ENCODE results near the gene FAM3D.

The FAM3D gene

GRCh38 chr3:58691997-58692396, 25.4 kb upstream of the FAM3D start:
- H3K27ac ChIP-seq (ENCODE audit: low read depth, low read length) = no peak overlapping the region
- H3K79me2 ChIP-seq (ENCODE audit: control insufficient read depth, low read length) = no peaks in the 10 kb centered on the region
- H3K4me3 ChIP-seq (ENCODE audit: low read length) = no peak overlapping the region
- H4K20me1 ChIP-seq (ENCODE audit: control insufficient read depth, insufficient read depth, low read depth, low read length) = no peaks in the 10 kb centered on the region
- no peaks in the 10 kb centered on the region for H3K9me2 ChIP-seq (replicated peaks; ENCODE audit: control insufficient read depth, low read length)
- TF ChIP-seq, protein P1, sequence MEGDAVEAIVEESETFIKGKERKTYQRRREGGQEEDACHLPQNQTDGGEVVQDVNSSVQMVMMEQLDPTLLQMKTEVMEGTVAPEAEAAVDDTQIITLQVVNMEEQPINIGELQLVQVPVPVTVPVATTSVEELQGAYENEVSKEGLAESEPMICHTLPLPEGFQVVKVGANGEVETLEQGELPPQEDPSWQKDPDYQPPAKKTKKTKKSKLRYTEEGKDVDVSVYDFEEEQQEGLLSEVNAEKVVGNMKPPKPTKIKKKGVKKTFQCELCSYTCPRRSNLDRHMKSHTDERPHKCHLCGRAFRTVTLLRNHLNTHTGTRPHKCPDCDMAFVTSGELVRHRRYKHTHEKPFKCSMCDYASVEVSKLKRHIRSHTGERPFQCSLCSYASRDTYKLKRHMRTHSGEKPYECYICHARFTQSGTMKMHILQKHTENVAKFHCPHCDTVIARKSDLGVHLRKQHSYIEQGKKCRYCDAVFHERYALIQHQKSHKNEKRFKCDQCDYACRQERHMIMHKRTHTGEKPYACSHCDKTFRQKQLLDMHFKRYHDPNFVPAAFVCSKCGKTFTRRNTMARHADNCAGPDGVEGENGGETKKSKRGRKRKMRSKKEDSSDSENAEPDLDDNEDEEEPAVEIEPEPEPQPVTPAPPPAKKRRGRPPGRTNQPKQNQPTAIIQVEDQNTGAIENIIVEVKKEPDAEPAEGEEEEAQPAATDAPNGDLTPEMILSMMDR (IDR thresholded peaks at IDR 0.05; ENCODE audit: low read depth, low read length, poor library complexity, severe bottlenecking) = no peak
- no peak for TF ChIP-seq EZH2phosphoT487 (IDR thresholded peaks at IDR 0.05; ENCODE audit: borderline replicate concordance, low read length)
- peaks cover 24% of the 10 kb centered on the region for H3K9me3 ChIP-seq (ENCODE audit: control insufficient read depth, insufficient read depth, low read length)
- H3F3A ChIP-seq (ENCODE audit: control insufficient read depth, insufficient read depth) = no peaks in the 10 kb centered on the region
- H3K4me1 ChIP-seq (ENCODE audit: control insufficient read depth, low read length) = no peaks in the 10 kb centered on the region
- H3K36me3 ChIP-seq (ENCODE audit: control insufficient read depth, low read length) = no peaks in the 10 kb centered on the region
- no peak overlapping the region for H3K4me2 ChIP-seq (ENCODE audit: low read length)
- H3K27me3 ChIP-seq (ENCODE audit: control insufficient read depth, low read length) = no peaks in the 10 kb centered on the region

DNA sequence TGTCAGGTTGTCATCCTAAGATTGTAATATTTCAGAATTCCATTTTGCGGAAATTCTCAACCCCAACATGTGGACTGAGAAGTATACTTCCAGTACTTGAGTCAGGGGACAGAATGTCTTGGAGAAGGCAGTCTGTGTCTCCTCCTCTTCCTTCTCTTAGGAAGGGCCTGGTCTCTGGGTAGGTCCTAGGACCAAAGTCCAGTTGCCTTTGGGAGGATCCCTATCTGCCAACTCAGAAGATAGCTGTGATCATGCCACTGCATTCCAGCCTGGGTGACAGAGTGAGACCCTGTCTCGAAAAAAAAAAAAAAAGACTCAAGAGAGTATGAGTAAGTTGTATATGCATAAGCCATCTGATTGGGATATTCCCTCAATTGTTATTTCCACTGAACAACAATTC, 23.9 kb upstream of the FAM3D start:
- Histone ChIP-seq H3K9me3 (ENCODE audit: control insufficient read depth, insufficient read depth, low read length) (peaks cover 24% of the 10 kb centered on the region), H3K27ac (ENCODE audit: low read depth, low read length) (no peak overlapping the region), H3K9me2 (replicated peaks; ENCODE audit: control insufficient read depth, low read length) (no peaks in the 10 kb centered on the region), H3K4me1 (ENCODE audit: control insufficient read depth, low read length) (no peaks in the 10 kb centered on the region), H3K27me3 (ENCODE audit: control insufficient read depth, low read length) (no peaks in the 10 kb centered on the region), H3F3A (ENCODE audit: control insufficient read depth, insufficient read depth) (no peaks in the 10 kb centered on the region), H3K4me2 (ENCODE audit: low read length) (no peak overlapping the region), H3K4me3 (ENCODE audit: low read length) (no peak overlapping the region), H3K79me2 (ENCODE audit: control insufficient read depth, low read length) (no peaks in the 10 kb centered on the region), H3K36me3 (ENCODE audit: control insufficient read depth, low read length) (no peaks in the 10 kb centered on the region), H4K20me1 (ENCODE audit: control insufficient read depth, insufficient read depth, low read depth, low read length) (no peaks in the 10 kb centered on the region)
- TF ChIP-seq, protein P1 (IDR thresholded peaks at IDR 0.05; ENCODE audit: low read depth, low read length, poor library complexity, severe bottlenecking) = no peak
- no peak for TF ChIP-seq EZH2phosphoT487 (IDR thresholded peaks at IDR 0.05; ENCODE audit: borderline replicate concordance, low read length)

- H3K9me2 ChIP-seq (replicated peaks; ENCODE audit: control insufficient read depth, low read length) = no peaks in the 10 kb centered on the region
- no peaks in the 10 kb centered on the region for H3K79me2 ChIP-seq (ENCODE audit: control insufficient read depth, low read length)
- H3K27me3 ChIP-seq (ENCODE audit: control insufficient read depth, low read length) = no peaks in the 10 kb centered on the region
- H3K9me3 ChIP-seq (ENCODE audit: control insufficient read depth, insufficient read depth, low read length) = peaks cover 21% of the 10 kb centered on the region
- H3K27ac ChIP-seq (ENCODE audit: low read depth, low read length) = no peak overlapping the region
- no peak overlapping the region for H3K4me3 ChIP-seq (ENCODE audit: low read length)
- H4K20me1 ChIP-seq (ENCODE audit: control insufficient read depth, insufficient read depth, low read depth, low read length) = no peaks in the 10 kb centered on the region
- TF ChIP-seq EZH2phosphoT487 (IDR thresholded peaks at IDR 0.05; ENCODE audit: borderline replicate concordance, low read length) = no peak
- TF ChIP-seq, protein P1 (IDR thresholded peaks at IDR 0.05; ENCODE audit: low read depth, low read length, poor library complexity, severe bottlenecking) = no peak
- no peaks in the 10 kb centered on the region for H3F3A ChIP-seq (ENCODE audit: control insufficient read depth, insufficient read depth)
- H3K36me3 ChIP-seq (ENCODE audit: control insufficient read depth, low read length) = no peaks in the 10 kb centered on the region
- H3K4me2 ChIP-seq (ENCODE audit: low read length) = no peak overlapping the region
- no peaks in the 10 kb centered on the region for H3K4me1 ChIP-seq (ENCODE audit: control insufficient read depth, low read length)
These were observed 22.0 kb upstream of the FAM3D start for GRCh38 chr3:58688574-58688973.

DNA sequence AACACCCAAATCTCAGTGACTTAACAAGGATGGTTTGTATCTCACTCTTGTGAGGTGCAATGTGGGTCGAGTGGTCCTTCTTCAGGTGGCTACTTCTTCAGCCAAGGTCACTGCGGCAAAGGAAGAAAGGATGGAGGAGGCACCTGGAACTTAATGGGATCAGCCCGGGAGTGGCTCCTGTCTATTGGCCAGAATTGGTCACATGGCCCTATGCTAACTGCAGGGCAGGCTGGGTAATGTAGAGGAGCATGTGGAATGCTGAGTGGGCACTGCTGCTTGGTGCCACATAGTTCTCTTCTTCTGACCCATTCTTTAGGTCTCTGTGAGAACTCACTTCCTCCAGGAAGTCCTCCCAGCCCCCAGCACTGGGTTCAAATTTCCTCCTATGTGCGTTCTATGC, 20.3 kb upstream of the FAM3D start:
- H3K36me3 ChIP-seq (ENCODE audit: control insufficient read depth, low read length) = no peaks in the 10 kb centered on the region
- no peaks in the 10 kb centered on the region for H3K27me3 ChIP-seq (ENCODE audit: control insufficient read depth, low read length)
- H4K20me1 ChIP-seq (ENCODE audit: control insufficient read depth, insufficient read depth, low read depth, low read length) = no peaks in the 10 kb centered on the region
- peaks cover 15% of the 10 kb centered on the region for H3K9me3 ChIP-seq (ENCODE audit: control insufficient read depth, insufficient read depth, low read length)
- no peaks in the 10 kb centered on the region for H3K4me1 ChIP-seq (ENCODE audit: control insufficient read depth, low read length)
- TF ChIP-seq EZH2phosphoT487 (IDR thresholded peaks at IDR 0.05; ENCODE audit: borderline replicate concordance, low read length) = no peak
- TF ChIP-seq, protein P1 (IDR thresholded peaks at IDR 0.05; ENCODE audit: low read depth, low read length, poor library complexity, severe bottlenecking) = no peak
- H3K27ac ChIP-seq (ENCODE audit: low read depth, low read length) = no peak overlapping the region
- no peaks in the 10 kb centered on the region for H3K79me2 ChIP-seq (ENCODE audit: control insufficient read depth, low read length)
- H3K4me2 ChIP-seq (ENCODE audit: low read length) = no peak overlapping the region
- H3F3A ChIP-seq (ENCODE audit: control insufficient read depth, insufficient read depth) = no peaks in the 10 kb centered on the region
- no peaks in the 10 kb centered on the region for H3K9me2 ChIP-seq (replicated peaks; ENCODE audit: control insufficient read depth, low read length)
- no peak overlapping the region for H3K4me3 ChIP-seq (ENCODE audit: low read length)

Data from DOHH2 (cell line).